ENCODE results near the gene HSPB9. TPM values are rescaled to one million over a fixed set of nuclear protein-coding genes. Genes with fewer than 3 reads are reported as not detected.

Gene HSPB9
- total and polyA plus RNA-seq, 2 of the 8 experiments (the other 6 are each of a cell fraction or from before 2014, with no cell fraction given): 0.27 to 0.30 TPM

GRCh38 chr17:42160531-42160910 lies 37.9 kb downstream of the HSPB9 start:
- peaks cover 4% of the 10 kb centered on the region; the same call in 1 of the 2 replicates for H3K23me2 ChIP-seq (ENCODE audit: low read depth, low read length)
- H3K14ac ChIP-seq (ENCODE audit: insufficient read length): no peak overlapping the region
- H3K4ac ChIP-seq (replicated peaks; ENCODE audit: insufficient read length, low read depth, low read length): no peak overlapping the region
- H2BK120ac ChIP-seq (replicated peaks; ENCODE audit: low read depth, low read length): no peak overlapping the region
- no peak overlapping the region for H2BK20ac ChIP-seq (ENCODE audit: low read length)
- no peak overlapping the region for H2BK12ac ChIP-seq (ENCODE audit: low read depth, low read length)
- 93% methylated on average over 7 of the region's 7 CpGs; no CpG with 5 or more reads in 1 of the 2 experiments for WGBS, 2 experiments (ENCODE audit: extremely low coverage in 1 of 2, insufficient coverage in 1 of 2, insufficient read length in 1 of 2, insufficient replicate concordance in 2 of 2, low coverage in 1 of 2, low lambda C conversion rate in 2 of 2, missing lambda C conversion rate in 1 of 2)
- H3K18ac ChIP-seq (ENCODE audit: extremely low read depth, low read length): no peak overlapping the region
- no peak for DNase-seq (ENCODE audit: low read depth in 1 of 2, low spot score in 2 of 2)
- no peak overlapping the region for H2AK5ac ChIP-seq (ENCODE audit: low read depth, low read length)
- POLR2A ChIA-PET (ENCODE audit: partially characterized antibody): interaction anchor here (0.9 kb wide), 1 partner anchor 242 kb away, joined by 3 read pairs; the partner anchor contains the start of gene ACLY
- no peak overlapping the region for H2AFZ ChIP-seq (ENCODE audit: low read length)
- CTCF ChIA-PET (ENCODE audit: partially characterized antibody): interaction anchor here (1.0 to 2.2 kb wide), 3 partner anchors 19 to 44 kb away, joined by 3 to 5 read pairs (median 4); partner anchors contain the start of gene GHDC
- no peak overlapping the region for H3K4me2 ChIP-seq (ENCODE audit: insufficient read depth in 1 of 2, low read depth in 2 of 2, low read length in 2 of 2)
- no peaks in the 10 kb centered on the region for H3K27me3 ChIP-seq (replicated peaks in 1 of 4; ENCODE audit: control insufficient read depth in 3 of 4, extremely low read depth in 1 of 4, insufficient read depth in 3 of 4, low read length in 3 of 4)
- no peak overlapping the region for H3K23ac ChIP-seq (ENCODE audit: insufficient read length)
- no peaks in the 10 kb centered on the region for H3K36me3 ChIP-seq (ENCODE audit: control insufficient read depth in 2 of 4, insufficient read depth in 4 of 4, low read length in 3 of 4)
- no peak overlapping the region for H3K9ac ChIP-seq (replicated peaks in 1 of 4; ENCODE audit: extremely low read depth in 1 of 4, low read depth in 3 of 4, low read length in 3 of 4)
- no peaks in the 10 kb centered on the region for H3K79me1 ChIP-seq (ENCODE audit: low read depth, low read length)
- no peaks in the 10 kb centered on the region for H3K79me2 ChIP-seq (ENCODE audit: control insufficient read depth in 1 of 2, insufficient read depth in 2 of 2, low read length in 2 of 2)
- H4K91ac ChIP-seq (replicated peaks; ENCODE audit: insufficient read length, low read length): no peak overlapping the region
- no peaks in the 10 kb centered on the region for H4K20me1 ChIP-seq (replicated peaks in 1 of 2; ENCODE audit: control insufficient read depth in 1 of 2, insufficient read depth in 2 of 2, low read length in 2 of 2)
- H3K4me1 ChIP-seq (replicated peaks in 1 of 4; ENCODE audit: control insufficient read depth in 3 of 4, insufficient read depth in 4 of 4, low read length in 3 of 4): peaks cover 0 to 8% (median 4%) of the 10 kb centered on the region in 4 experiments; a peak in 5 of 7 replicates
- no peak overlapping the region for H3K56ac ChIP-seq (replicated peaks; ENCODE audit: insufficient read length, low read depth, low read length)
- no peak overlapping the region for H4K5ac ChIP-seq (ENCODE audit: insufficient read length, low read depth, low read length)
- H3K27ac ChIP-seq (ENCODE audit: low read depth, low read length): no peak overlapping the region
- H3K4me3 ChIP-seq (ENCODE audit: extremely low read depth in 1 of 4, insufficient read depth in 2 of 4, low read depth in 3 of 4, low read length in 4 of 4): no peak overlapping the region
- H4K8ac ChIP-seq (ENCODE audit: extremely low read depth, insufficient read depth, low read length): no peak overlapping the region; the same call in 1 of the 2 replicates
- no peak overlapping the region for H2BK15ac ChIP-seq (ENCODE audit: low read length)
- no peak for FAIRE-seq
- no peaks in the 10 kb centered on the region for H3K9me3 ChIP-seq (ENCODE audit: insufficient read depth in 2 of 2, low read depth in 1 of 2, low read length in 1 of 2)
- no peak overlapping the region for H2BK5ac ChIP-seq (ENCODE audit: low read depth, low read length)
- TF ChIP-seq BCL11A (IDR thresholded peaks at IDR 0.05; ENCODE audit: low read depth in 2 of 2, low read length in 2 of 2): no peak
- TF ChIP-seq POLR2A (IDR thresholded peaks at IDR 0.05; ENCODE audit: control extremely low read depth in 1 of 2, low read depth in 2 of 2, low read length in 2 of 2): no peak
- TF ChIP-seq, protein P1, sequence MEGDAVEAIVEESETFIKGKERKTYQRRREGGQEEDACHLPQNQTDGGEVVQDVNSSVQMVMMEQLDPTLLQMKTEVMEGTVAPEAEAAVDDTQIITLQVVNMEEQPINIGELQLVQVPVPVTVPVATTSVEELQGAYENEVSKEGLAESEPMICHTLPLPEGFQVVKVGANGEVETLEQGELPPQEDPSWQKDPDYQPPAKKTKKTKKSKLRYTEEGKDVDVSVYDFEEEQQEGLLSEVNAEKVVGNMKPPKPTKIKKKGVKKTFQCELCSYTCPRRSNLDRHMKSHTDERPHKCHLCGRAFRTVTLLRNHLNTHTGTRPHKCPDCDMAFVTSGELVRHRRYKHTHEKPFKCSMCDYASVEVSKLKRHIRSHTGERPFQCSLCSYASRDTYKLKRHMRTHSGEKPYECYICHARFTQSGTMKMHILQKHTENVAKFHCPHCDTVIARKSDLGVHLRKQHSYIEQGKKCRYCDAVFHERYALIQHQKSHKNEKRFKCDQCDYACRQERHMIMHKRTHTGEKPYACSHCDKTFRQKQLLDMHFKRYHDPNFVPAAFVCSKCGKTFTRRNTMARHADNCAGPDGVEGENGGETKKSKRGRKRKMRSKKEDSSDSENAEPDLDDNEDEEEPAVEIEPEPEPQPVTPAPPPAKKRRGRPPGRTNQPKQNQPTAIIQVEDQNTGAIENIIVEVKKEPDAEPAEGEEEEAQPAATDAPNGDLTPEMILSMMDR (IDR thresholded peaks at IDR 0.05; ENCODE audit: control extremely low read depth in 1 of 3, insufficient read depth in 1 of 3, low read depth in 1 of 3, low read length in 3 of 3): no peak
- TF ChIP-seq, protein P2, sequence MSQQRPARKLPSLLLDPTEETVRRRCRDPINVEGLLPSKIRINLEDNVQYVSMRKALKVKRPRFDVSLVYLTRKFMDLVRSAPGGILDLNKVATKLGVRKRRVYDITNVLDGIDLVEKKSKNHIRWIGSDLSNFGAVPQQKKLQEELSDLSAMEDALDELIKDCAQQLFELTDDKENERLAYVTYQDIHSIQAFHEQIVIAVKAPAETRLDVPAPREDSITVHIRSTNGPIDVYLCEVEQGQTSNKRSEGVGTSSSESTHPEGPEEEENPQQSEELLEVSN (IDR thresholded peaks at IDR 0.05): no peak
- TF ChIP-seq BACH1 (IDR thresholded peaks at IDR 0.05; ENCODE audit: low read length): no peak
- no peak for TF ChIP-seq RFX5 (IDR thresholded peaks at IDR 0.05; ENCODE audit: borderline replicate concordance, low read depth, low read length)
- no peak for TF ChIP-seq TCF12 (IDR thresholded peaks at IDR 0.05; ENCODE audit: low read depth, low read length)
- no peak for TF ChIP-seq CTBP2 (IDR thresholded peaks at IDR 0.05; ENCODE audit: borderline replicate concordance, insufficient read depth, insufficient read length, low read length)
- TF ChIP-seq EP300 (IDR thresholded peaks at IDR 0.05; ENCODE audit: borderline replicate concordance in 1 of 2, low read depth in 2 of 2, low read length in 2 of 2): no peak
- TF ChIP-seq BRCA1 (IDR thresholded peaks at IDR 0.05; ENCODE audit: low read depth, low read length): no peak

Measured in H1 (cell line).